ENCODE data around the gene MOSMO.

DNA sequence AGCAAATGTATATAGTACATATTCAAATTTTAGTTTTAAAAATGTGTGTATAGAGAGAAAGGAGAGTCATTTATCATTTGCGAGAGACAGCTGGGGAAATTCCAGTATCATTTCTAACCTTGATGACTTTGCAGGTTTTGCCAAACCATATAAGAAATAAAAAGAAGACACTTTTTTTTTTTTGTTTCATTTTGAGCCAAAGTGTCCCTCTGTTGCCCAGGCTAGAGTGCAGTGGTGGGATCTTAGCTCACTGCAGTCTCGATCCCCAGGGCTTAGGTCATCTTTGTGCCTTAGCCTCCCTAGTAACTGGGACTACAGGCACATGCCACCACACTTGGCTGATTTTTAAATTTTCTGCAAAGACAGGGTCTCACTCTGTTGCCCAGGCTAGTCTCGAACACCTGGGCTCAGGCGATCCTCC is 46.0 kb downstream of the MOSMO start:
- TF ChIP-seq NR2C2 (IDR thresholded peaks at IDR 0.05; ENCODE audit: borderline replicate concordance, control insufficient read depth, insufficient read length, low read depth) (no peak), BRCA1 (IDR thresholded peaks at IDR 0.05; ENCODE audit: low read depth, low read length) (no peak), SP1 (IDR thresholded peaks at IDR 0.05; ENCODE audit: low read depth, low read length) (no peak), REST (IDR thresholded peaks at IDR 0.05; ENCODE audit: low read depth, low read length) (no peak)
